Activated naive CD8-positive, alpha-beta T cell treated with anti-CD3 and anti-CD28 coated beads, Interleukin-2, amount 50 U/mL, for 24 hours (primary cell): ENCODE results near the gene ZNF560.

ENCODE experiments used
- ATAC-seq: fragments of 150-1000 bp; cut with Tn5 transposase; one replicate; pipeline ENCODE4 v1.10.0; 2021
- DNase-seq: peaks from one replicate; pipeline ENCODE4 v3.0.0; 2021
- H3K27ac Mint-ChIP-seq: one replicate; pipeline ENCODE4 v1.8.0; 2021; ENCODE audit warnings: mild to moderate bottlenecking, mixed read lengths
- H3K27me3 Mint-ChIP-seq: one replicate; pipeline ENCODE4 v1.8.0; 2021; ENCODE audit warnings: mixed read lengths
- H3K36me3 Mint-ChIP-seq: one replicate; pipeline ENCODE4 v1.8.0; 2021; ENCODE audit warnings: low read depth, mixed read lengths
- H3K4me1 Mint-ChIP-seq: one replicate; pipeline ENCODE4 v1.8.0; 2021; ENCODE audit warnings: mixed read lengths
- H3K4me3 Mint-ChIP-seq: one replicate; pipeline ENCODE4 v1.8.0; 2021; ENCODE audit warnings: mild to moderate bottlenecking, moderate library complexity, mixed read lengths
- H3K9me3 Mint-ChIP-seq: one replicate; pipeline ENCODE4 v1.8.0; 2021; ENCODE audit warnings: mixed read lengths

The ZNF560 gene

GRCh38 chr19:9485140-9485539, 13.3 kb downstream of the ZNF560 start:
- no peaks in the 10 kb centered on the region for H3K27me3 Mint-ChIP-seq
- no peak overlapping the region for H3K27ac Mint-ChIP-seq
- H3K4me1 Mint-ChIP-seq: no peaks in the 10 kb centered on the region
- ATAC-seq (no peak), DNase-seq (no peak)
- no peak overlapping the region for H3K4me3 Mint-ChIP-seq
- peaks cover 12% of the 10 kb centered on the region for H3K36me3 Mint-ChIP-seq
- peaks cover 42% of the 10 kb centered on the region for H3K9me3 Mint-ChIP-seq

DNA sequence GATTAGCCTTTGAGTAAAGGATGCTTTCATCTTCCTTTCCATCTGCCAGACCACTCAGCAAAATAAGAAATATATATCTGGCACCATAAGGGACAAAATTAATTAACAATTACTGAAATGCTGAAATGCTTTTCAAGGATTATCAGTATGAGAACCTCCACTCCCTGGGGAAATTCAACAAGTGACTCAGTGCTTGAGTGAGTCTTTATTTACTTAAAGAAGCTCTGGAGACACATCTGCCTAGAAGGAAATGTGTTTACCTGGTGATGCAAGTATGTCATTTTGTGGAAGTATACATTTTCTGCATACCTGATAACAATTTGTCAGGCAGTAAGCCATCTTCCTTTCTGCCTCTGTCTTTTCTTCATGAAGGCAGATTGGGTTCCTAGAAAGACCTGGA, 23.4 kb downstream of the ZNF560 start:
- Mint-ChIP-seq H3K27me3 (peaks cover 6% of the 10 kb centered on the region), H3K27ac (no peak overlapping the region), H3K36me3 (peaks cover 22% of the 10 kb centered on the region), H3K9me3 (peaks cover 45% of the 10 kb centered on the region), H3K4me1 (no peaks in the 10 kb centered on the region), H3K4me3 (no peak overlapping the region)
- ATAC-seq (no peak), DNase-seq (no peak)

GRCh38 chr19:9467161-9467560, 31.3 kb downstream of the ZNF560 start:
- Mint-ChIP-seq H3K27me3 (peaks cover 2% of the 10 kb centered on the region), H3K27ac (no peak overlapping the region), H3K36me3 (peaks cover 11% of the 10 kb centered on the region), H3K9me3 (peaks cover 65% of the 10 kb centered on the region), H3K4me1 (no peaks in the 10 kb centered on the region), H3K4me3 (no peak overlapping the region)
- DNase-seq: no peak
- ATAC-seq: no peak

DNA sequence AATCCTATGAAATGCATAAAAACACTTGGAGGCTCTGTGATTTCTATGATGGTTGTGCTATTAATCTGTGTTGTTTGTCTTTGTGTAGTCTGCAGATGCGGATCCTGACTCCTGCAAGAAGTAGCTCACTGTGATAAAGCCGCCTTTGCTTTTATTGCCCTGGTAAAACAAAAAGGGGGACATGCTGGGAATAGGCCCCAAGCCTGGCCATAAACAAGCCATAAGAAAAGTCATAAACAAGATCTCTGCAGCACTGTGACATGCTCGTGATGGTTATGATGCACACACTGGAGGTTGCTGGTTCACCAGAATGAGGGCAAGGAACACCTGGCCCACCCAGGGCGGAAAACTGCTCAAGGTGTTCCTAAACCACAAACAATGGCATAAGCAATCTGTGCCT, 36.5 kb downstream of the ZNF560 start:
- DNase-seq: no peak
- Mint-ChIP-seq H3K36me3 (peaks cover 21% of the 10 kb centered on the region), H3K4me1 (no peaks in the 10 kb centered on the region), H3K27ac (no peak overlapping the region), H3K9me3 (peaks cover 67% of the 10 kb centered on the region), H3K27me3 (no peaks in the 10 kb centered on the region), H3K4me3 (no peak overlapping the region)
- no peak for ATAC-seq

- DNase-seq: no peak
- H3K27ac Mint-ChIP-seq: no peak overlapping the region
- peaks cover 26% of the 10 kb centered on the region for H3K36me3 Mint-ChIP-seq
- H3K27me3 Mint-ChIP-seq: no peaks in the 10 kb centered on the region
- no peaks in the 10 kb centered on the region for H3K4me1 Mint-ChIP-seq
- no peak for ATAC-seq
- H3K4me3 Mint-ChIP-seq: no peak overlapping the region
- peaks cover 75% of the 10 kb centered on the region for H3K9me3 Mint-ChIP-seq
These were observed 42.3 kb downstream of the ZNF560 start for GRCh38 chr19:9456018-9456689.

GRCh38 chr19:9453953-9454352, 44.5 kb downstream of the ZNF560 start:
- DNase-seq: no peak
- no peaks in the 10 kb centered on the region for H3K4me1 Mint-ChIP-seq
- peaks cover 25% of the 10 kb centered on the region for H3K36me3 Mint-ChIP-seq
- no peak for ATAC-seq
- no peak overlapping the region for H3K4me3 Mint-ChIP-seq
- no peaks in the 10 kb centered on the region for H3K27me3 Mint-ChIP-seq
- H3K9me3 Mint-ChIP-seq: peaks cover 67% of the 10 kb centered on the region
- no peak overlapping the region for H3K27ac Mint-ChIP-seq

DNA sequence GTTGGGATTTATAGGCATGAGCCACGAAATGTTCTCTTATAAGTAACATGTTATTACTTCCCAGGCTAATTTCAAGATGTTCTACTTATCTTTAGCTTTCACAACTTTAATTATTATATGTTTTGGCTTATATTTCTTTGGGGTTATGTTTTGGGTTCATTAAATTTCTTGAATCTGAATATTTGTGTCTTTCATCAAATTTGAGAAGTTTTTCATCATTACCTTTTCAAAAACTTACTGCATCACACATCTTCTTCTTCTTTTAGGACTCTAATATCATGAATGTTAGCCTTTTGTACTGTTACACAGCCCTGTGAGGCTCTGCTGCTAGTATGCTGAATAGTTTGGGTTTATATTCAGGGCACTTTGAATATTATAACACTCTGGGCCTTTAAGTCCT, 53.4 kb downstream of the ZNF560 start:
- Mint-ChIP-seq H3K27ac (no peak overlapping the region), H3K9me3 (peaks cover 50% of the 10 kb centered on the region), H3K36me3 (peaks cover 36% of the 10 kb centered on the region), H3K4me1 (no peaks in the 10 kb centered on the region), H3K27me3 (no peaks in the 10 kb centered on the region), H3K4me3 (no peak overlapping the region)
- ATAC-seq (no peak), DNase-seq (no peak)

DNA sequence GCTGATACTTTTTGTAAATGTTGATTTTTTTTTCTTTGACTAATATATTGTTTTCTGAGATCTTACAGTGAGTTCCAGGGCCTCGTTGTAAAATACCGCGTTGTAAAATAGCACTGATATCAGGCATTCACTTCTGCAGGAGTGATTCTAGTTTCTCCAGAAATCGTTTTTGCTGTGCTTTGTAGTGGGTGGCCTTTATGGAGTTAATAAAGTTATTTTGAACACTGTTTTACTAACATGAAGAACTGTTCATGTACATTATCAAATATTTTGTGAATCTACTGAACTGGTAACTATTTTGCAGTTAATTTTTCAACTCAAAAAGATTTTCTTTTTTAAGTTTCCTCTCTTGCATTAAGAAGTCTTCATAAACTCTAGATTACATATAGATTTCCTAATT, 62.1 kb downstream of the ZNF560 start:
- peaks cover 28% of the 10 kb centered on the region for H3K4me1 Mint-ChIP-seq
- peaks cover 36% of the 10 kb centered on the region for H3K36me3 Mint-ChIP-seq
- peaks cover 13% of the 10 kb centered on the region for H3K9me3 Mint-ChIP-seq
- no peaks in the 10 kb centered on the region for H3K27me3 Mint-ChIP-seq
- DNase-seq: no peak
- ATAC-seq: no peak
- H3K27ac Mint-ChIP-seq: peak overlapping the region; percentile 93
- peak overlapping the region; percentile 94 for H3K4me3 Mint-ChIP-seq

- H3K27ac Mint-ChIP-seq: peak within 1 kb of the TSS; percentile 93
- DNase-seq: peak; percentile 93
- peaks cover 13% of the 10 kb centered on the region for H3K9me3 Mint-ChIP-seq
- no peaks in the 10 kb centered on the region for H3K27me3 Mint-ChIP-seq
- peaks cover 28% of the 10 kb centered on the region for H3K4me1 Mint-ChIP-seq
- ATAC-seq: peak; percentile 96
- H3K4me3 Mint-ChIP-seq: peak within 1 kb of the TSS; percentile 94
- peaks cover 41% of the 10 kb centered on the region for H3K36me3 Mint-ChIP-seq
These were observed 62.8 kb downstream of the ZNF560 start, which contains the start of gene ZNF266 for GRCh38 chr19:9435279-9436268. ZNF266 (minus strand) TSS chr19:9435573; CDS start chr19:9420089, 15,484 bp downstream.

- Mint-ChIP-seq H3K27ac (no peak overlapping the region), H3K27me3 (no peaks in the 10 kb centered on the region), H3K4me1 (peaks cover 24% of the 10 kb centered on the region), H3K36me3 (peaks cover 64% of the 10 kb centered on the region), H3K9me3 (peaks cover 23% of the 10 kb centered on the region), H3K4me3 (no peak overlapping the region)
- DNase-seq (peak; percentile 37), ATAC-seq (no peak)
These were observed 66.9 kb downstream of the ZNF560 start for GRCh38 chr19:9431475-9431874.

DNA sequence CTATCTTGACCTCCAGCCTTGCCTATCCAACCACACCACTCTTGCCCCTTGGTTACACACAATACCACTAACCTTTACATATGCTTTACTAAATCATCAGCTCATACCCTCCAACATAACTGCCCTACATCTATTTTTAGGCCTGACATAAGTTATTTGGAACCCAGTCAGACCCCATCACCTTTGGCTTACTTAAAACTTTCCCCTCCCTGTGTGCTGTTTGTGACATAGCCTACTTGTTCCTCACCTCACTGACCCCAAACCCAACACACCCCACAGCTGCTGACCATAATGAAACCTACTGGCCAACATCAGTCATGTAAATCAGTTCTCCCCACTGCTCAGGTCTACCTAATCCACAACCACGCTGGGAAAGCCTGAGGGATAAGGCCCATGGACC, 68.0 kb downstream of the ZNF560 start:
- ATAC-seq: no peak
- H3K27me3 Mint-ChIP-seq: no peaks in the 10 kb centered on the region

GRCh38 chr19:9427941-9428340, 70.5 kb downstream of the ZNF560 start:
- peaks cover 32% of the 10 kb centered on the region for H3K9me3 Mint-ChIP-seq
- H3K4me3 Mint-ChIP-seq: no peak overlapping the region
- no peak for ATAC-seq
- H3K36me3 Mint-ChIP-seq: peaks cover 87% of the 10 kb centered on the region
- no peak overlapping the region for H3K27ac Mint-ChIP-seq
- H3K4me1 Mint-ChIP-seq: peaks cover 7% of the 10 kb centered on the region
- no peak for DNase-seq
- no peaks in the 10 kb centered on the region for H3K27me3 Mint-ChIP-seq

More for the DNA sequence above, 68.0 kb downstream of the ZNF560 start:
- Mint-ChIP-seq H3K9me3 (peaks cover 23% of the 10 kb centered on the region), H3K4me1 (peaks cover 14% of the 10 kb centered on the region), H3K27ac (no peak overlapping the region), H3K4me3 (no peak overlapping the region), H3K36me3 (peaks cover 74% of the 10 kb centered on the region)
- DNase-seq: no peak
